ENCODE data around the gene KANK4.

The KANK4 gene

GRCh38 chr1:62269439-62269838 lies 49.8 kb downstream of the KANK4 start:
- DNase-seq (ENCODE audit: low read depth): no peak
- no peak overlapping the region for H3K4me3 ChIP-seq (ENCODE audit: low read depth, low read length)
- no peak for TF ChIP-seq MYC (IDR thresholded peaks at IDR 0.05; ENCODE audit: low read depth, low read length)
- no peak for TF ChIP-seq MAX (IDR thresholded peaks at IDR 0.05; ENCODE audit: low read depth, low read length)
- no peak for TF ChIP-seq POLR2A (IDR thresholded peaks at IDR 0.05; ENCODE audit: extremely low read depth, insufficient read length)
- no peak for TF ChIP-seq CTCF (IDR thresholded peaks at IDR 0.05; ENCODE audit: low read depth, low read length)

- H3K4me3 ChIP-seq (ENCODE audit: low read depth, low read length): no peak overlapping the region
- DNase-seq (ENCODE audit: low read depth): no peak
- TF ChIP-seq CTCF (IDR thresholded peaks at IDR 0.05; ENCODE audit: low read depth, low read length) (no peak), MAX (IDR thresholded peaks at IDR 0.05; ENCODE audit: low read depth, low read length) (no peak), MYC (IDR thresholded peaks at IDR 0.05; ENCODE audit: low read depth, low read length) (no peak), POLR2A (IDR thresholded peaks at IDR 0.05; ENCODE audit: extremely low read depth, insufficient read length) (no peak)
Measured at GRCh38 chr1:62268315-62268714, 50.9 kb downstream of the KANK4 start.

GRCh38 chr1:62265956-62266935 lies 53.0 kb downstream of the KANK4 start:
- no peak overlapping the region for H3K4me3 ChIP-seq (ENCODE audit: low read depth, low read length)
- no peak for TF ChIP-seq CTCF (IDR thresholded peaks at IDR 0.05; ENCODE audit: low read depth, low read length)
- TF ChIP-seq MAX (IDR thresholded peaks at IDR 0.05; ENCODE audit: low read depth, low read length): no peak
- no peak for DNase-seq (ENCODE audit: low read depth)

- TF ChIP-seq POLR2A (IDR thresholded peaks at IDR 0.05; ENCODE audit: extremely low read depth, insufficient read length) (no peak), MYC (IDR thresholded peaks at IDR 0.05; ENCODE audit: low read depth, low read length) (no peak), CTCF (IDR thresholded peaks at IDR 0.05; ENCODE audit: low read depth, low read length) (no peak), MAX (IDR thresholded peaks at IDR 0.05; ENCODE audit: low read depth, low read length) (no peak)
- no peak for DNase-seq (ENCODE audit: low read depth)
- no peak overlapping the region for H3K4me3 ChIP-seq (ENCODE audit: low read depth, low read length)
Measured at GRCh38 chr1:62263814-62264353, 55.4 kb downstream of the KANK4 start.

- no peak for DNase-seq (ENCODE audit: low read depth)
- H3K4me3 ChIP-seq (ENCODE audit: low read depth, low read length): no peak overlapping the region
- TF ChIP-seq POLR2A (IDR thresholded peaks at IDR 0.05; ENCODE audit: extremely low read depth, insufficient read length): no peak
- no peak for TF ChIP-seq CTCF (IDR thresholded peaks at IDR 0.05; ENCODE audit: low read depth, low read length)
- no peak for TF ChIP-seq MYC (IDR thresholded peaks at IDR 0.05; ENCODE audit: low read depth, low read length)
- TF ChIP-seq MAX (IDR thresholded peaks at IDR 0.05; ENCODE audit: low read depth, low read length): no peak
Measured at GRCh38 chr1:62263006-62263813, 56.0 kb downstream of the KANK4 start.
